ENCODE measurements around the gene BEND2. TPM values are rescaled to one million over a fixed set of nuclear protein-coding genes. Genes with fewer than 3 reads are reported as not detected.

Gene BEND2
- total and polyA plus RNA-seq, 2 of the 13 experiments (the other 11 are each of a cell fraction or from before 2014, with no cell fraction given) = not detected

- no TSS peak for BruUV-seq (replicated peaks)
- no peak for ATAC-seq
- CTCF ChIA-PET (ENCODE audit: low intra/inter-chr PET ratio, low total read pairs) = no interaction called here
Observed at GRCh38 chrX:18206657-18207056, 14.0 kb downstream of the BEND2 start.

More at GRCh38 chrX:18206657-18207056, 14.0 kb downstream of the BEND2 start:
- in situ Hi-C loops (cut with HindIII; ENCODE audit: extremely low pct_ligation_motif_present, low pct_unique_long_range_greater_than_20kb) (loop anchor here (25.0 kb wide), 1 partner anchor 269 kb away; no protein-coding TSS in a partner anchor), intact Hi-C loops (cut with micrococcal nuclease; ENCODE audit: unreplicated experiment) (no loop called here)
- no peak overlapping the region for H3K9ac ChIP-seq (ENCODE audit: insufficient read depth, low read depth, low read length)
- no peaks in the 10 kb centered on the region for H3K4me1 ChIP-seq (ENCODE audit: insufficient read depth, low read length)
- 22% methylated on average over 5 of the region's 8 CpGs for WGBS (ENCODE audit: low lambda C conversion rate)
- H3K27ac ChIP-seq (ENCODE audit: extremely low read length, insufficient read depth, low read length) = no peak overlapping the region
- no peak overlapping the region for H2AFZ ChIP-seq (ENCODE audit: low read length)
- H3K4me3 ChIP-seq (replicated peaks in 1 of 3; ENCODE audit: insufficient read depth in 1 of 3, low read depth in 2 of 3, low read length in 3 of 3) = no peak overlapping the region
- FAIRE-seq (no peak), DNase-seq (ENCODE audit: low spot score) (no peak)
- H3K9me3 ChIP-seq (ENCODE audit: low read length) = no peaks in the 10 kb centered on the region
- TF ChIP-seq SOX5 (CRISPR knock-in tag; IDR thresholded peaks at IDR 0.05; ENCODE audit: borderline replicate concordance) (no peak), NPAS2 (CRISPR knock-in tag; IDR thresholded peaks at IDR 0.05; ENCODE audit: borderline replicate concordance) (no peak), ARID4A (CRISPR knock-in tag; IDR thresholded peaks at IDR 0.05; ENCODE audit: borderline replicate concordance) (no peak), MNT (IDR thresholded peaks at IDR 0.05) (no peak), EHMT2 (IDR thresholded peaks at IDR 0.05; ENCODE audit: borderline replicate concordance, low read depth, low read length) (no peak), ZNF292 (CRISPR knock-in tag; IDR thresholded peaks at IDR 0.05; ENCODE audit: borderline replicate concordance, low read depth) (no peak), ZBTB44 (CRISPR knock-in tag; IDR thresholded peaks at IDR 0.05) (no peak)
- no peaks in the 10 kb centered on the region for H3K79me2 ChIP-seq (ENCODE audit: insufficient read depth, low read length)
- no peak overlapping the region for H3K4me2 ChIP-seq (ENCODE audit: low read depth, low read length)
- H3K36me3 ChIP-seq (replicated peaks in 1 of 2; ENCODE audit: control insufficient read depth in 1 of 2, insufficient read depth in 2 of 2, low read length in 2 of 2) = no peaks in the 10 kb centered on the region
- POLR2A ChIA-PET = no interaction called here
- no peaks in the 10 kb centered on the region for H4K20me1 ChIP-seq (ENCODE audit: insufficient read depth, low read length)
- no peaks in the 10 kb centered on the region for H3K27me3 ChIP-seq (ENCODE audit: control insufficient read depth in 1 of 2, insufficient read depth in 2 of 2, low read length in 2 of 2)
